ENCODE results near the gene SLAMF8. TPM values are rescaled to one million over a fixed set of nuclear protein-coding genes. Genes with fewer than 3 reads are reported as not detected.

The SLAMF8 gene
- polyA plus RNA-seq, 1 donor from 2014 or later, result not detected

GRCh38 chr1:159831412-159832141 is 4.9 kb downstream of the SLAMF8 start:
- H3K79me2 ChIP-seq (replicated peaks; ENCODE audit: insufficient read depth, low read length), result no peaks in the 10 kb centered on the region
- peaks cover 82% of the 10 kb centered on the region for H3K27me3 ChIP-seq (ENCODE audit: insufficient read depth, low read depth, low read length)
- H3K9me3 ChIP-seq (ENCODE audit: low read length), result no peaks in the 10 kb centered on the region
- no peaks in the 10 kb centered on the region for H4K20me1 ChIP-seq (ENCODE audit: insufficient read depth)
- peak overlapping the region; percentile 45 for H3K4me2 ChIP-seq (ENCODE audit: low read length)
- no peaks in the 10 kb centered on the region for H3K36me3 ChIP-seq (ENCODE audit: insufficient read depth, low read length)
- H3K4me3 ChIP-seq (ENCODE audit: low read length), result peak overlapping the region; percentile 52
- H2AFZ ChIP-seq (ENCODE audit: low read depth, low read length), result no peak overlapping the region
- no peak overlapping the region for H3K27ac ChIP-seq (ENCODE audit: low read length)
- TF ChIP-seq EP300 (conservative IDR thresholded peaks at IDR 0.05; ENCODE audit: poor library complexity, severe bottlenecking) (peak; percentile 31), POLR2AphosphoS5 (IDR thresholded peaks at IDR 0.05) (peak; percentile 85), REST (IDR thresholded peaks at IDR 0.05; ENCODE audit: borderline replicate concordance) (peak; percentile 57), MXI1 (conservative IDR thresholded peaks at IDR 0.05; ENCODE audit: poor library complexity, severe bottlenecking) (no peak)
- no peak overlapping the region for H3K9ac ChIP-seq (ENCODE audit: low read length)
- H3K9me2 ChIP-seq (ENCODE audit: insufficient read depth, low read length), result no peaks in the 10 kb centered on the region
- no peaks in the 10 kb centered on the region for H3F3A ChIP-seq (ENCODE audit: insufficient read depth, low read length, poor library complexity, severe bottlenecking)

- H3F3A ChIP-seq (ENCODE audit: insufficient read depth, low read length, poor library complexity, severe bottlenecking), result no peaks in the 10 kb centered on the region
- no peak overlapping the region for H2AFZ ChIP-seq (ENCODE audit: low read depth, low read length)
- H3K79me2 ChIP-seq (replicated peaks; ENCODE audit: insufficient read depth, low read length), result no peaks in the 10 kb centered on the region
- no peaks in the 10 kb centered on the region for H3K9me2 ChIP-seq (ENCODE audit: insufficient read depth, low read length)
- H3K4me2 ChIP-seq (ENCODE audit: low read length), result no peak overlapping the region
- TF ChIP-seq POLR2AphosphoS5 (IDR thresholded peaks at IDR 0.05), result no peak
- no peak for TF ChIP-seq TAF1 (IDR thresholded peaks at IDR 0.05; ENCODE audit: low read depth)
- no peak for TF ChIP-seq EZH2 (IDR thresholded peaks at IDR 0.05; ENCODE audit: borderline replicate concordance, insufficient read depth, low read length, poor library complexity, severe bottlenecking)
- TF ChIP-seq MXI1 (conservative IDR thresholded peaks at IDR 0.05; ENCODE audit: poor library complexity, severe bottlenecking), result no peak
- no peak for TF ChIP-seq EP300 (conservative IDR thresholded peaks at IDR 0.05; ENCODE audit: poor library complexity, severe bottlenecking)
- no peak for TF ChIP-seq REST (IDR thresholded peaks at IDR 0.05; ENCODE audit: borderline replicate concordance)
- TF ChIP-seq RAD21 (conservative IDR thresholded peaks at IDR 0.05), result no peak
- TF ChIP-seq SMC3 (conservative IDR thresholded peaks at IDR 0.05; ENCODE audit: poor library complexity), result no peak
- TF ChIP-seq CTCF (IDR thresholded peaks at IDR 0.05; ENCODE audit: poor library complexity, severe bottlenecking), result no peak
- no peak overlapping the region for H3K27ac ChIP-seq (ENCODE audit: low read length)
- no peaks in the 10 kb centered on the region for H4K20me1 ChIP-seq (ENCODE audit: insufficient read depth)
- no peaks in the 10 kb centered on the region for H3K36me3 ChIP-seq (ENCODE audit: insufficient read depth, low read length)
- H3K27me3 ChIP-seq (ENCODE audit: insufficient read depth, low read depth, low read length), result peaks cover 81% of the 10 kb centered on the region
- H3K4me3 ChIP-seq (ENCODE audit: low read length), result no peak overlapping the region
- H3K9ac ChIP-seq (ENCODE audit: low read length), result no peak overlapping the region
- no peaks in the 10 kb centered on the region for H3K9me3 ChIP-seq (ENCODE audit: low read length)
Observed at GRCh38 chr1:159832309-159832708, 5.6 kb downstream of the SLAMF8 start.

Measured in neural cell (in vitro differentiated cells).